ENCODE data around the gene DBNDD1.

DBNDD1 gene

DNA sequence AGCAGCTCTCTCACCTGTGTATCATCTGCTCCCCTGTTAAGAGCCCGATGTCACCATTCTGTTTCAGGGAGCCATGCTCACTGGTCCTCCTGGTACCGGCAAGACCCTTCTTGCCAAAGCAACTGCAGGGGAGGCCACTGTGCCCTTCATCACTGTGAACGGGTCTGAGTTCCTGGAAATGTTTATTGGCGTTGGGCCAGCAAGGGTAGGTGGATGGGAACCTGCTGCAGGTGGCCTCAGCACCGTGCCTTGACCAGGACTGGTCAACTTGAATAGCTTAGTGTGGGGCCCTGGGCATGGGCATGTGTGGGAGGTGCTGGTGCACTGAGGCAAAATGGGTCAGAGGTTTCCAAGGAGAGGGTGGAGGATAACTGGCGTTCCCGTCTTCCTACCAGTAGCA lies 28.5 kb downstream of the DBNDD1 start:
- TF ChIP-seq RAD21 (IDR thresholded peaks at IDR 0.05; ENCODE audit: low read depth), result no peak
- no peak for TF ChIP-seq YY1 (IDR thresholded peaks at IDR 0.05; ENCODE audit: low read depth)
- no peak for TF ChIP-seq ZBTB7A (IDR thresholded peaks at IDR 0.05; ENCODE audit: low read depth)
- TF ChIP-seq CEBPB (IDR thresholded peaks at IDR 0.05), result no peak
- TF ChIP-seq NFIC (IDR thresholded peaks at IDR 0.05), result no peak
- no peak for TF ChIP-seq EGR1 (IDR thresholded peaks at IDR 0.05)

DNA sequence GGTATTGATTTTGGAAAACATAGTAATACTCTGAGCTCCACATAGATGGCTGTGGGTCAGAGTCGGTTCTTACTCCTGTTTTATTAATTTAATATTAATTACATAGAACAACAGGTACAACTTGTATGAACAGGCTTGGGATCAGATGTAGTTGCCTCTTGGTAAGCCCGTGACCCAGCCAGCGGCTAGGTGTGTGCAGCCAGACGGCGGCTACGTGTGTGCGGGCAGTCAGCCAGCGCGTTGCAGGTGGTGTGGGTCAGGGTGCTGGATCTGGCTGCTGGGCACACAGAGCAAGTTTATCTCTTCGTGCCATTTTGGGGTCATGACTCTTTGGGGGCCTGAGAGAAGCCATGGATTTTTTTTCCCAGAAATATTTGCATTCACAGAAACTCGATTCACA lies 30.3 kb downstream of the DBNDD1 start:
- TF ChIP-seq RAD21 (IDR thresholded peaks at IDR 0.05; ENCODE audit: low read depth), result no peak
- no peak for TF ChIP-seq TEAD4 (IDR thresholded peaks at IDR 0.05)
- no peak for TF ChIP-seq YY1 (IDR thresholded peaks at IDR 0.05; ENCODE audit: low read depth)
- TF ChIP-seq NFIC (IDR thresholded peaks at IDR 0.05), result no peak
- no peak for TF ChIP-seq EGR1 (IDR thresholded peaks at IDR 0.05)
- TF ChIP-seq FOXM1 (IDR thresholded peaks at IDR 0.05; ENCODE audit: borderline replicate concordance, low read depth), result no peak
- no peak for TF ChIP-seq MAX (IDR thresholded peaks at IDR 0.05)
- TF ChIP-seq TCF12 (IDR thresholded peaks at IDR 0.05; ENCODE audit: low read depth), result no peak
- no peak for TF ChIP-seq TAF1 (IDR thresholded peaks at IDR 0.05; ENCODE audit: low read depth)
- no peak for TF ChIP-seq CEBPB (IDR thresholded peaks at IDR 0.05)
- no peak for TF ChIP-seq CREB1 (IDR thresholded peaks at IDR 0.05; ENCODE audit: low read depth)
- TF ChIP-seq, protein P1, sequence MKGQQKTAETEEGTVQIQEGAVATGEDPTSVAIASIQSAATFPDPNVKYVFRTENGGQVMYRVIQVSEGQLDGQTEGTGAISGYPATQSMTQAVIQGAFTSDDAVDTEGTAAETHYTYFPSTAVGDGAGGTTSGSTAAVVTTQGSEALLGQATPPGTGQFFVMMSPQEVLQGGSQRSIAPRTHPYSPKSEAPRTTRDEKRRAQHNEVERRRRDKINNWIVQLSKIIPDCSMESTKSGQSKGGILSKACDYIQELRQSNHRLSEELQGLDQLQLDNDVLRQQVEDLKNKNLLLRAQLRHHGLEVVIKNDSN (IDR thresholded peaks at IDR 0.05), result no peak
- no peak for TF ChIP-seq ZBTB7A (IDR thresholded peaks at IDR 0.05; ENCODE audit: low read depth)
- TF ChIP-seq, protein P2, sequence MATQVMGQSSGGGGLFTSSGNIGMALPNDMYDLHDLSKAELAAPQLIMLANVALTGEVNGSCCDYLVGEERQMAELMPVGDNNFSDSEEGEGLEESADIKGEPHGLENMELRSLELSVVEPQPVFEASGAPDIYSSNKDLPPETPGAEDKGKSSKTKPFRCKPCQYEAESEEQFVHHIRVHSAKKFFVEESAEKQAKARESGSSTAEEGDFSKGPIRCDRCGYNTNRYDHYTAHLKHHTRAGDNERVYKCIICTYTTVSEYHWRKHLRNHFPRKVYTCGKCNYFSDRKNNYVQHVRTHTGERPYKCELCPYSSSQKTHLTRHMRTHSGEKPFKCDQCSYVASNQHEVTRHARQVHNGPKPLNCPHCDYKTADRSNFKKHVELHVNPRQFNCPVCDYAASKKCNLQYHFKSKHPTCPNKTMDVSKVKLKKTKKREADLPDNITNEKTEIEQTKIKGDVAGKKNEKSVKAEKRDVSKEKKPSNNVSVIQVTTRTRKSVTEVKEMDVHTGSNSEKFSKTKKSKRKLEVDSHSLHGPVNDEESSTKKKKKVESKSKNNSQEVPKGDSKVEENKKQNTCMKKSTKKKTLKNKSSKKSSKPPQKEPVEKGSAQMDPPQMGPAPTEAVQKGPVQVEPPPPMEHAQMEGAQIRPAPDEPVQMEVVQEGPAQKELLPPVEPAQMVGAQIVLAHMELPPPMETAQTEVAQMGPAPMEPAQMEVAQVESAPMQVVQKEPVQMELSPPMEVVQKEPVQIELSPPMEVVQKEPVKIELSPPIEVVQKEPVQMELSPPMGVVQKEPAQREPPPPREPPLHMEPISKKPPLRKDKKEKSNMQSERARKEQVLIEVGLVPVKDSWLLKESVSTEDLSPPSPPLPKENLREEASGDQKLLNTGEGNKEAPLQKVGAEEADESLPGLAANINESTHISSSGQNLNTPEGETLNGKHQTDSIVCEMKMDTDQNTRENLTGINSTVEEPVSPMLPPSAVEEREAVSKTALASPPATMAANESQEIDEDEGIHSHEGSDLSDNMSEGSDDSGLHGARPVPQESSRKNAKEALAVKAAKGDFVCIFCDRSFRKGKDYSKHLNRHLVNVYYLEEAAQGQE (IDR thresholded peaks at IDR 0.05; ENCODE audit: low read depth), result no peak
- TF ChIP-seq EP300 (IDR thresholded peaks at IDR 0.05; ENCODE audit: borderline replicate concordance), result no peak

GRCh38 chr16:89987169-89987568 lies 32.1 kb downstream of the DBNDD1 start:
- TF ChIP-seq, protein P2 (IDR thresholded peaks at IDR 0.05; ENCODE audit: low read depth), result no peak
- TF ChIP-seq, protein P1 (IDR thresholded peaks at IDR 0.05), result no peak
- no peak for TF ChIP-seq MAX (IDR thresholded peaks at IDR 0.05)
- TF ChIP-seq TEAD4 (IDR thresholded peaks at IDR 0.05), result no peak
- TF ChIP-seq RAD21 (IDR thresholded peaks at IDR 0.05; ENCODE audit: low read depth), result no peak
- no peak for TF ChIP-seq YY1 (IDR thresholded peaks at IDR 0.05; ENCODE audit: low read depth)
- no peak for TF ChIP-seq CREB1 (IDR thresholded peaks at IDR 0.05; ENCODE audit: low read depth)
- TF ChIP-seq NFIC (IDR thresholded peaks at IDR 0.05), result no peak
- TF ChIP-seq EP300 (IDR thresholded peaks at IDR 0.05; ENCODE audit: borderline replicate concordance), result no peak
- TF ChIP-seq CEBPB (IDR thresholded peaks at IDR 0.05), result no peak
- no peak for TF ChIP-seq ZBTB7A (IDR thresholded peaks at IDR 0.05; ENCODE audit: low read depth)

GRCh38 chr16:89986600-89986999 lies 32.7 kb downstream of the DBNDD1 start:
- TF ChIP-seq EGR1 (IDR thresholded peaks at IDR 0.05), result no peak
- no peak for TF ChIP-seq NFIC (IDR thresholded peaks at IDR 0.05)
- TF ChIP-seq RAD21 (IDR thresholded peaks at IDR 0.05; ENCODE audit: low read depth), result no peak
- TF ChIP-seq TAF1 (IDR thresholded peaks at IDR 0.05; ENCODE audit: low read depth), result no peak
- no peak for TF ChIP-seq TCF12 (IDR thresholded peaks at IDR 0.05; ENCODE audit: low read depth)
- TF ChIP-seq, protein P2 (IDR thresholded peaks at IDR 0.05; ENCODE audit: low read depth), result no peak
- no peak for TF ChIP-seq ZBTB7A (IDR thresholded peaks at IDR 0.05; ENCODE audit: low read depth)
- TF ChIP-seq TEAD4 (IDR thresholded peaks at IDR 0.05), result no peak
- TF ChIP-seq MAX (IDR thresholded peaks at IDR 0.05), result no peak
- TF ChIP-seq, protein P1 (IDR thresholded peaks at IDR 0.05), result no peak
- TF ChIP-seq CEBPB (IDR thresholded peaks at IDR 0.05), result no peak
- TF ChIP-seq YY1 (IDR thresholded peaks at IDR 0.05; ENCODE audit: low read depth), result no peak
- TF ChIP-seq FOXM1 (IDR thresholded peaks at IDR 0.05; ENCODE audit: borderline replicate concordance, low read depth), result no peak
- no peak for TF ChIP-seq EP300 (IDR thresholded peaks at IDR 0.05; ENCODE audit: borderline replicate concordance)

Measured in Ishikawa (cell line).